ENCODE measurements around the gene COQ10B.

The COQ10B gene

GRCh38 chr2:197486175-197486574 lies 32.8 kb downstream of the COQ10B start:
- H3K4me1 ChIP-seq (ENCODE audit: control insufficient read depth, insufficient read depth, low read length) = no peaks in the 10 kb centered on the region
- DNase-seq (ENCODE audit: low read depth) = no peak
- H3K27me3 ChIP-seq (replicated peaks; ENCODE audit: control insufficient read depth, insufficient read depth, low read length) = no peaks in the 10 kb centered on the region
- H3K36me3 ChIP-seq (ENCODE audit: control insufficient read depth, insufficient read depth, low read length, severe bottlenecking) = peaks cover 62% of the 10 kb centered on the region
- no peak overlapping the region for H3K9ac ChIP-seq (ENCODE audit: low read length)
- H3K9me3 ChIP-seq (ENCODE audit: control insufficient read depth, low read length) = peaks cover 7% of the 10 kb centered on the region
- no peak overlapping the region for H3K4me3 ChIP-seq (ENCODE audit: low read length)

- Histone ChIP-seq H3K9me3 (ENCODE audit: control insufficient read depth, low read length) (peaks cover 7% of the 10 kb centered on the region), H3K27me3 (replicated peaks; ENCODE audit: control insufficient read depth, insufficient read depth, low read length) (no peaks in the 10 kb centered on the region), H3K4me3 (ENCODE audit: low read length) (no peak overlapping the region), H3K36me3 (ENCODE audit: control insufficient read depth, insufficient read depth, low read length, severe bottlenecking) (peaks cover 69% of the 10 kb centered on the region), H3K4me1 (ENCODE audit: control insufficient read depth, insufficient read depth, low read length) (no peaks in the 10 kb centered on the region), H3K9ac (ENCODE audit: low read length) (no peak overlapping the region)
- no peak for DNase-seq (ENCODE audit: low read depth)
These were observed 34.0 kb downstream of the COQ10B start for GRCh38 chr2:197487385-197487784.

- no peak for DNase-seq (ENCODE audit: low read depth)
- Histone ChIP-seq H3K4me1 (ENCODE audit: control insufficient read depth, insufficient read depth, low read length) (peaks cover 26% of the 10 kb centered on the region), H3K9me3 (ENCODE audit: control insufficient read depth, low read length) (no peaks in the 10 kb centered on the region), H3K36me3 (ENCODE audit: control insufficient read depth, insufficient read depth, low read length, severe bottlenecking) (peaks cover 75% of the 10 kb centered on the region), H3K9ac (ENCODE audit: low read length) (no peak overlapping the region), H3K27me3 (replicated peaks; ENCODE audit: control insufficient read depth, insufficient read depth, low read length) (no peaks in the 10 kb centered on the region), H3K4me3 (ENCODE audit: low read length) (no peak overlapping the region)
These were observed 42.2 kb downstream of the COQ10B start for GRCh38 chr2:197495433-197496134.

- H3K4me1 ChIP-seq (ENCODE audit: control insufficient read depth, insufficient read depth, low read length) = peaks cover 31% of the 10 kb centered on the region
- no peak overlapping the region for H3K9ac ChIP-seq (ENCODE audit: low read length)
- peaks cover 65% of the 10 kb centered on the region for H3K36me3 ChIP-seq (ENCODE audit: control insufficient read depth, insufficient read depth, low read length, severe bottlenecking)
- H3K9me3 ChIP-seq (ENCODE audit: control insufficient read depth, low read length) = no peaks in the 10 kb centered on the region
- H3K27me3 ChIP-seq (replicated peaks; ENCODE audit: control insufficient read depth, insufficient read depth, low read length) = no peaks in the 10 kb centered on the region
- no peak for DNase-seq (ENCODE audit: low read depth)
- H3K4me3 ChIP-seq (ENCODE audit: low read length) = no peak overlapping the region
These were observed 43.3 kb downstream of the COQ10B start for GRCh38 chr2:197496695-197497094.

- peaks cover 64% of the 10 kb centered on the region for H3K36me3 ChIP-seq (ENCODE audit: control insufficient read depth, insufficient read depth, low read length, severe bottlenecking)
- H3K4me1 ChIP-seq (ENCODE audit: control insufficient read depth, insufficient read depth, low read length) = peaks cover 37% of the 10 kb centered on the region
- no peaks in the 10 kb centered on the region for H3K27me3 ChIP-seq (replicated peaks; ENCODE audit: control insufficient read depth, insufficient read depth, low read length)
- H3K9ac ChIP-seq (ENCODE audit: low read length) = no peak overlapping the region
- no peak for DNase-seq (ENCODE audit: low read depth)
- peak overlapping the region; percentile 100 for H3K4me3 ChIP-seq (ENCODE audit: low read length)
- no peaks in the 10 kb centered on the region for H3K9me3 ChIP-seq (ENCODE audit: control insufficient read depth, low read length)
These were observed 44.0 kb downstream of the COQ10B start for GRCh38 chr2:197497326-197497725.

GRCh38 chr2:197498235-197498936 lies 45.0 kb downstream of the COQ10B start:
- H3K4me3 ChIP-seq (ENCODE audit: low read length) = peak overlapping the region; percentile 100
- peaks cover 60% of the 10 kb centered on the region for H3K36me3 ChIP-seq (ENCODE audit: control insufficient read depth, insufficient read depth, low read length, severe bottlenecking)
- H3K9me3 ChIP-seq (ENCODE audit: control insufficient read depth, low read length) = no peaks in the 10 kb centered on the region
- peaks cover 42% of the 10 kb centered on the region for H3K4me1 ChIP-seq (ENCODE audit: control insufficient read depth, insufficient read depth, low read length)
- H3K27me3 ChIP-seq (replicated peaks; ENCODE audit: control insufficient read depth, insufficient read depth, low read length) = no peaks in the 10 kb centered on the region
- DNase-seq (ENCODE audit: low read depth) = peak; percentile 29
- H3K9ac ChIP-seq (ENCODE audit: low read length) = peak overlapping the region; percentile 99

GRCh38 chr2:197498937-197499593 lies 45.7 kb downstream of the COQ10B start:
- H3K4me3 ChIP-seq (ENCODE audit: low read length) = peak overlapping the region; percentile 100
- peak; percentile 79 for DNase-seq (ENCODE audit: low read depth)
- peak overlapping the region; percentile 99 for H3K9ac ChIP-seq (ENCODE audit: low read length)
- no peaks in the 10 kb centered on the region for H3K9me3 ChIP-seq (ENCODE audit: control insufficient read depth, low read length)
- peaks cover 59% of the 10 kb centered on the region for H3K36me3 ChIP-seq (ENCODE audit: control insufficient read depth, insufficient read depth, low read length, severe bottlenecking)
- peaks cover 42% of the 10 kb centered on the region for H3K4me1 ChIP-seq (ENCODE audit: control insufficient read depth, insufficient read depth, low read length)
- H3K27me3 ChIP-seq (replicated peaks; ENCODE audit: control insufficient read depth, insufficient read depth, low read length) = no peaks in the 10 kb centered on the region

- Histone ChIP-seq H3K9ac (ENCODE audit: low read length) (peak within 1 kb of the TSS; percentile 99), H3K27me3 (replicated peaks; ENCODE audit: control insufficient read depth, insufficient read depth, low read length) (no peaks in the 10 kb centered on the region), H3K4me3 (ENCODE audit: low read length) (peak within 1 kb of the TSS; percentile 100), H3K9me3 (ENCODE audit: control insufficient read depth, low read length) (no peaks in the 10 kb centered on the region), H3K4me1 (ENCODE audit: control insufficient read depth, insufficient read depth, low read length) (peaks cover 42% of the 10 kb centered on the region), H3K36me3 (ENCODE audit: control insufficient read depth, insufficient read depth, low read length, severe bottlenecking) (peaks cover 59% of the 10 kb centered on the region)
- peak; percentile 100 for DNase-seq (ENCODE audit: low read depth)
These were observed 46.5 kb downstream of the COQ10B start, which contains the start of the genes HSPD1 and HSPE1 for GRCh38 chr2:197499594-197500502. TSS of gene HSPD1 (minus strand) at chr2:197499840. CDS start at chr2:197498848, 992 bp downstream. TSS of gene HSPE1 (plus strand) at chr2:197500379. CDS start at chr2:197500437, 58 bp downstream.

GRCh38 chr2:197500503-197501131 lies 47.3 kb downstream of the COQ10B start:
- Histone ChIP-seq H3K27me3 (replicated peaks; ENCODE audit: control insufficient read depth, insufficient read depth, low read length) (no peaks in the 10 kb centered on the region), H3K36me3 (ENCODE audit: control insufficient read depth, insufficient read depth, low read length, severe bottlenecking) (peaks cover 53% of the 10 kb centered on the region)
- DNase-seq (ENCODE audit: low read depth) = peak; percentile 53

GRCh38 chr2:197502201-197502600 lies 48.8 kb downstream of the COQ10B start:
- H3K9ac ChIP-seq (ENCODE audit: low read length) = peak overlapping the region; percentile 99
- no peaks in the 10 kb centered on the region for H3K27me3 ChIP-seq (replicated peaks; ENCODE audit: control insufficient read depth, insufficient read depth, low read length)
- H3K4me3 ChIP-seq (ENCODE audit: low read length) = peak overlapping the region; percentile 100
- H3K4me1 ChIP-seq (ENCODE audit: control insufficient read depth, insufficient read depth, low read length) = peaks cover 32% of the 10 kb centered on the region
- no peaks in the 10 kb centered on the region for H3K9me3 ChIP-seq (ENCODE audit: control insufficient read depth, low read length)
- no peak for DNase-seq (ENCODE audit: low read depth)
- peaks cover 42% of the 10 kb centered on the region for H3K36me3 ChIP-seq (ENCODE audit: control insufficient read depth, insufficient read depth, low read length, severe bottlenecking)

More at GRCh38 chr2:197500503-197501131, 47.3 kb downstream of the COQ10B start:
- no peaks in the 10 kb centered on the region for H3K9me3 ChIP-seq (ENCODE audit: control insufficient read depth, low read length)
- peaks cover 42% of the 10 kb centered on the region for H3K4me1 ChIP-seq (ENCODE audit: control insufficient read depth, insufficient read depth, low read length)
- H3K9ac ChIP-seq (ENCODE audit: low read length) = peak overlapping the region; percentile 99
- H3K4me3 ChIP-seq (ENCODE audit: low read length) = peak overlapping the region; percentile 100
